Osteoblast (primary cell): ENCODE data around the gene PDCD11. TPM values are rescaled to one million over a fixed set of nuclear protein-coding genes. Genes with fewer than 3 reads are reported as not detected.
"Not testable (repeated sequence)": the region's sequence is repeated elsewhere in the genome, so short reads cannot be mapped to it uniquely, and the experiment has no call there.

ENCODE experiments used
- DNase-seq: peaks from one replicate; pipeline ENCODE4 v3.0.0; 2011; ENCODE audit warnings: low spot score, mixed read lengths; ENCODE audit not compliant: insufficient read length; ENCODE audit errors: missing footprints
- H2AFZ ChIP-seq: 2 replicates; pipeline ENCODE4 v1.6.0; 2011; ENCODE audit warnings: mild to moderate bottlenecking, low read length
- H3K27ac ChIP-seq: 2 replicates; pipeline ENCODE4 v1.5.1; 2011; ENCODE audit warnings: mild to moderate bottlenecking, low read depth, low read length, moderate library complexity
- H3K27me3 ChIP-seq: 2 replicates; pipeline ENCODE4 v1.6.0; 2012; ENCODE audit warnings: mild to moderate bottlenecking, control low read depth, inconsistent platforms, low read length, moderate library complexity; ENCODE audit not compliant: insufficient read depth
- H3K36me3 ChIP-seq: 2 replicates; pipeline ENCODE4 v1.5.1; 2011; ENCODE audit warnings: mild to moderate bottlenecking, low read length, control low read depth, moderate library complexity; ENCODE audit not compliant: insufficient read depth
- H3K4me1 ChIP-seq: 2 replicates; pipeline ENCODE4 v1.5.1; 2011; ENCODE audit warnings: mild to moderate bottlenecking, low read length, control low read depth, moderate library complexity; ENCODE audit not compliant: insufficient read depth
- H3K4me2 ChIP-seq: 2 replicates; pipeline ENCODE4 v1.6.0; 2011; ENCODE audit warnings: mild to moderate bottlenecking, low read length; ENCODE audit not compliant: insufficient read depth
- H3K4me3 ChIP-seq: fragments of 200-600 bp; sonication (generic); 3 replicates; pipeline ENCODE4 v1.5.1; 2012; ENCODE audit warnings: mild to moderate bottlenecking, low read length, inconsistent platforms; ENCODE audit not compliant: insufficient read depth
- H3K79me2 ChIP-seq: 2 replicates; pipeline ENCODE4 v1.6.0; 2012; ENCODE audit warnings: mild to moderate bottlenecking, low read length, control low read depth, inconsistent platforms; ENCODE audit not compliant: insufficient read depth
- H3K9me3 ChIP-seq: 2 replicates; pipeline ENCODE4 v1.5.1; 2011; ENCODE audit warnings: low read depth, low read length, control low read depth
- H4K20me1 ChIP-seq: 2 replicates; pipeline ENCODE4 v1.6.0; 2012; ENCODE audit warnings: mild to moderate bottlenecking, low read length, control low read depth; ENCODE audit not compliant: insufficient read depth
- CTCF ChIP-seq: IDR thresholded peaks from 2 replicates; pipeline ENCODE4 v1.5.1; 2011; ENCODE audit warnings: mild to moderate bottlenecking, low read depth, low read length, moderate library complexity; ENCODE audit errors: extremely low read depth
- total RNA-seq: library from RNA; depleted of rRNA; stranded (reverse); fragments of >200 nt; gene quantifications from 2 replicates; pipeline ENCODE4 v1.2.3, GENCODE V29; 2012

Gene PDCD11
- total RNA-seq, 1 donor, result 18.8 TPM

GRCh38 chr10:103353281-103353680, 43.1 kb upstream of the PDCD11 start:
- Histone ChIP-seq H3K9me3 (no peaks in the 10 kb centered on the region), H3K4me2 (no peak overlapping the region), H3K36me3 (peaks cover 6% of the 10 kb centered on the region), H3K27ac (no peak overlapping the region), H4K20me1 (no peaks in the 10 kb centered on the region), H3K79me2 (peaks cover 19% of the 10 kb centered on the region), H3K4me3 (no peak overlapping the region), H2AFZ (no peak overlapping the region), H3K4me1 (peaks cover 6% of the 10 kb centered on the region), H3K27me3 (no peaks in the 10 kb centered on the region)
- DNase-seq, result peak; percentile 53
- TF ChIP-seq CTCF, result no peak

- not testable (repeated sequence) for H3K4me3 ChIP-seq, H4K20me1 ChIP-seq, H3K9me3 ChIP-seq, H3K27me3 ChIP-seq, H2AFZ ChIP-seq, H3K4me1 ChIP-seq, H3K27ac ChIP-seq, H3K4me2 ChIP-seq, DNase-seq, H3K36me3 ChIP-seq
- H3K79me2 ChIP-seq, result peaks cover 15% of the 10 kb centered on the region
Observed at GRCh38 chr10:103354567-103354966, 41.9 kb upstream of the PDCD11 start.

GRCh38 chr10:103355906-103356599, 40.4 kb upstream of the PDCD11 start:
- Histone ChIP-seq H2AFZ (no peak overlapping the region), H3K27ac (no peak overlapping the region), H4K20me1 (no peaks in the 10 kb centered on the region), H3K4me2 (no peak overlapping the region), H3K36me3 (no peaks in the 10 kb centered on the region), H3K4me1 (peaks cover 5% of the 10 kb centered on the region), H3K27me3 (no peaks in the 10 kb centered on the region), H3K79me2 (peaks cover 3% of the 10 kb centered on the region), H3K9me3 (no peaks in the 10 kb centered on the region), H3K4me3 (no peak overlapping the region)
- TF ChIP-seq CTCF, result no peak
- DNase-seq, result no peak

- H3K9me3 ChIP-seq, DNase-seq, H3K4me1 ChIP-seq, H3K27me3 ChIP-seq, H2AFZ ChIP-seq, H4K20me1 ChIP-seq, H3K27ac ChIP-seq, H3K4me3 ChIP-seq, H3K4me2 ChIP-seq, H3K36me3 ChIP-seq, H3K79me2 ChIP-seq: not testable (repeated sequence)
Observed at GRCh38 chr10:103359493-103359892, 36.9 kb upstream of the PDCD11 start.

- not testable (repeated sequence) for DNase-seq, H3K27ac ChIP-seq, H3K36me3 ChIP-seq
Observed at GRCh38 chr10:103360791-103361190, 35.6 kb upstream of the PDCD11 start.

More at GRCh38 chr10:103360791-103361190, 35.6 kb upstream of the PDCD11 start:
- H3K27me3 ChIP-seq, H3K4me1 ChIP-seq, H3K9me3 ChIP-seq, H4K20me1 ChIP-seq, H3K4me3 ChIP-seq, H2AFZ ChIP-seq, H3K4me2 ChIP-seq, H3K79me2 ChIP-seq: not testable (repeated sequence)
